ENCODE measurements around the gene ENDOV. TPM values are rescaled to one million over a fixed set of nuclear protein-coding genes. Genes with fewer than 3 reads are reported as not detected.

The ENDOV gene
- polyA plus RNA-seq, 1 experiment: 29.8 TPM

DNA sequence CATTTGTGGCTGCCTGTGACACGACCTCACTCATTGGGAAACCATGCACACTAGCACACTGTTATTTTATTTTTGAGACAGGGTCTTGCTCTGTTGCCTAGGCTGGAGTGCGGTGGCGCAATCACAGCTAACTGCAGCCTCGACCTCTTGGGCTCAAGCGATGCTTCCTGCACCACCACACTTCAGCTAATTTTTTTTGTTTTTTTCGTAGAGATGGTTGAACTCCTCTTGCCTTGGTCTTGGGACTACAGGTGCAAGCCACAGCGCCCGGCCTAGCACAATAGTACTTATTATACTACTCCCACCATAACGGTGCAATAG lies 64.2 kb downstream of the ENDOV start:
- Histone ChIP-seq H3K27me3 (ENCODE audit: control insufficient read depth, insufficient read depth, low read length) (peaks cover 49% of the 10 kb centered on the region), H3K36me3 (ENCODE audit: control insufficient read depth, insufficient read depth, low read length) (no peaks in the 10 kb centered on the region), H3K4me3 (ENCODE audit: low read depth, low read length) (no peak overlapping the region)
- TF ChIP-seq, protein P1, sequence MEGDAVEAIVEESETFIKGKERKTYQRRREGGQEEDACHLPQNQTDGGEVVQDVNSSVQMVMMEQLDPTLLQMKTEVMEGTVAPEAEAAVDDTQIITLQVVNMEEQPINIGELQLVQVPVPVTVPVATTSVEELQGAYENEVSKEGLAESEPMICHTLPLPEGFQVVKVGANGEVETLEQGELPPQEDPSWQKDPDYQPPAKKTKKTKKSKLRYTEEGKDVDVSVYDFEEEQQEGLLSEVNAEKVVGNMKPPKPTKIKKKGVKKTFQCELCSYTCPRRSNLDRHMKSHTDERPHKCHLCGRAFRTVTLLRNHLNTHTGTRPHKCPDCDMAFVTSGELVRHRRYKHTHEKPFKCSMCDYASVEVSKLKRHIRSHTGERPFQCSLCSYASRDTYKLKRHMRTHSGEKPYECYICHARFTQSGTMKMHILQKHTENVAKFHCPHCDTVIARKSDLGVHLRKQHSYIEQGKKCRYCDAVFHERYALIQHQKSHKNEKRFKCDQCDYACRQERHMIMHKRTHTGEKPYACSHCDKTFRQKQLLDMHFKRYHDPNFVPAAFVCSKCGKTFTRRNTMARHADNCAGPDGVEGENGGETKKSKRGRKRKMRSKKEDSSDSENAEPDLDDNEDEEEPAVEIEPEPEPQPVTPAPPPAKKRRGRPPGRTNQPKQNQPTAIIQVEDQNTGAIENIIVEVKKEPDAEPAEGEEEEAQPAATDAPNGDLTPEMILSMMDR (IDR thresholded peaks at IDR 0.05; ENCODE audit: insufficient read depth, low read depth, low read length): no peak
- DNase-seq (ENCODE audit: low read depth): no peak
- CTCF ChIA-PET: interaction anchor here (1.0 kb wide), 1 partner anchor 15 kb away, joined by 4 read pairs; no protein-coding TSS in a partner anchor
- POLR2A ChIA-PET: no interaction called here

DNA sequence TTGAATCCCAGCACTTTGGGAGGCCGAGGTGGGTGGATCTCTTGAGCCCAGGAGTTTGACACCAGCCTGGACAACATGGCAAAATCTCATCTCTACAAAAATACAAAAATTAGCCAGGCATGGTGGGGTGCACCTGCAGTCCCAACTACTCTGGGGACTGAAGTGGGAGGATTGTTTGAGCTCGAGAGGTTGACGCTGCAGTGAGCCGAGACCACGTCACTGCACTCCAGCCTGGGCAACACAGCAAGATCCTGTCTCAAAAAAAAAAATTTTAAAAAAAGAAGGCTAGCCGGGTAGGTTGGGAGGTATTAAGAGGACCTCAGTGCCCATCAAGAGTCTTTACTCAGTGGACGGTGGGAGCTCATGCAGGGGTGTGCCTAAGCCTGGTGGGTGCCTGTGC lies 65.3 kb downstream of the ENDOV start:
- Histone ChIP-seq H3K36me3 (ENCODE audit: control insufficient read depth, insufficient read depth, low read length) (no peaks in the 10 kb centered on the region), H3K27me3 (ENCODE audit: control insufficient read depth, insufficient read depth, low read length) (peaks cover 44% of the 10 kb centered on the region), H3K4me3 (ENCODE audit: low read depth, low read length) (no peak overlapping the region)
- ChIA-PET CTCF (interaction anchor here (0.7 to 1.4 kb wide), 3 partner anchors 10 to 250 kb away, joined by 3 to 5 read pairs (median 3); no protein-coding TSS in a partner anchor), POLR2A (no interaction called here)
- TF ChIP-seq, protein P1 (IDR thresholded peaks at IDR 0.05; ENCODE audit: insufficient read depth, low read depth, low read length): no peak
- DNase-seq (ENCODE audit: low read depth): no peak

- Histone ChIP-seq H3K36me3 (ENCODE audit: control insufficient read depth, insufficient read depth, low read length) (no peaks in the 10 kb centered on the region), H3K27me3 (ENCODE audit: control insufficient read depth, insufficient read depth, low read length) (peaks cover 39% of the 10 kb centered on the region), H3K4me3 (ENCODE audit: low read depth, low read length) (no peak overlapping the region)
- TF ChIP-seq, protein P1 (IDR thresholded peaks at IDR 0.05; ENCODE audit: insufficient read depth, low read depth, low read length): no peak
- no peak for DNase-seq (ENCODE audit: low read depth)
- ChIA-PET POLR2A (no interaction called here), CTCF (interaction anchor here (0.8 to 1.7 kb wide), 3 partner anchors 9 to 97 kb away, joined by 3 to 5 read pairs (median 5); no protein-coding TSS in a partner anchor)
These were observed 66.5 kb downstream of the ENDOV start for GRCh38 chr17:80481284-80482057.

DNA sequence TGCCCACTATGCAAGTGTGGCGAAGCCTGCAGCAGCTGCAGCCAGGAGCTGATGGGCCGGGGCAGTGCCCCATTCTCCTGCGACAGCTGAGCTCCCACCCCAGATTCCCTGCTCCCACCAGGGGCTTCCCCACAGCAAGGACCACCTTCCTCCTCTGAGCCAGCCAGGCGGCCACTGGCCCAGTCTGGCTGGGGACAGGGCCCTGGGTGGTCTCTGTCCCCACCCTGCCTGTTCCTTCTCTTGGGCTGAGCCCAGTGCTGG lies 67.0 kb downstream of the ENDOV start:
- TF ChIP-seq, protein P1 (IDR thresholded peaks at IDR 0.05; ENCODE audit: insufficient read depth, low read depth, low read length): no peak
- POLR2A ChIA-PET: no interaction called here
- peaks cover 36% of the 10 kb centered on the region for H3K27me3 ChIP-seq (ENCODE audit: control insufficient read depth, insufficient read depth, low read length)
- H3K4me3 ChIP-seq (ENCODE audit: low read depth, low read length): no peak overlapping the region
- DNase-seq (ENCODE audit: low read depth): no peak
- H3K36me3 ChIP-seq (ENCODE audit: control insufficient read depth, insufficient read depth, low read length): no peaks in the 10 kb centered on the region
- CTCF ChIA-PET: interaction anchor here (1.7 kb wide), 1 partner anchor 94 kb away, joined by 5 read pairs; no protein-coding TSS in a partner anchor

GRCh38 chr17:80482555-80483308 lies 67.8 kb downstream of the ENDOV start:
- ChIA-PET CTCF (no interaction called here), POLR2A (no interaction called here)
- H3K27me3 ChIP-seq (ENCODE audit: control insufficient read depth, insufficient read depth, low read length): peaks cover 33% of the 10 kb centered on the region
- H3K36me3 ChIP-seq (ENCODE audit: control insufficient read depth, insufficient read depth, low read length): no peaks in the 10 kb centered on the region
- TF ChIP-seq, protein P1 (IDR thresholded peaks at IDR 0.05; ENCODE audit: insufficient read depth, low read depth, low read length): no peak
- no peak overlapping the region for H3K4me3 ChIP-seq (ENCODE audit: low read depth, low read length)
- no peak for DNase-seq (ENCODE audit: low read depth)

Measured in BJ (cell line).